Measurements from ENCODE around the gene ADAM10. TPM values are rescaled to one million over a fixed set of nuclear protein-coding genes. Genes with fewer than 3 reads are reported as not detected.

ADAM10 gene
- total and polyA plus RNA-seq, 2 donors: 31.4 to 143 TPM

- no peak overlapping the region for H3K27ac ChIP-seq (ENCODE audit: low read depth in 1 of 2, low read length in 1 of 2)
- 97% methylated on average over 7 of the region's 7 CpGs for WGBS
- DNase-seq (ENCODE audit: low read depth in 6 of 9, low spot score in 9 of 9): no peak
Measured at GRCh38 chr15:58549785-58550074, 199.8 kb downstream of the ADAM10 start.

GRCh38 chr15:58549013-58549784 lies 200.3 kb downstream of the ADAM10 start:
- H3K4me1 ChIP-seq (ENCODE audit: control insufficient read depth in 2 of 2, insufficient read depth in 2 of 2, low read length in 2 of 2): peaks cover 25 to 68% of the 10 kb centered on the region in 2 donors
- H3K36me3 ChIP-seq (ENCODE audit: control insufficient read depth in 2 of 2, insufficient read depth in 2 of 2, low read length in 1 of 2): peaks cover 0 to 3% of the 10 kb centered on the region in 2 donors
- DNase-seq (ENCODE audit: low read depth in 6 of 9, low spot score in 9 of 9): no peak
- 96% methylated on average over 12 of the region's 12 CpGs for WGBS
- no peaks in the 10 kb centered on the region for H3K27me3 ChIP-seq (ENCODE audit: control insufficient read depth in 2 of 2, insufficient read depth in 1 of 2, low read length in 1 of 2)
- H3K27ac ChIP-seq (ENCODE audit: low read depth in 1 of 2, low read length in 1 of 2): no peak overlapping the region
- H3K9me3 ChIP-seq (ENCODE audit: control insufficient read depth in 2 of 2, insufficient read depth in 1 of 2, low read length in 1 of 2): no peaks in the 10 kb centered on the region
- H3K4me3 ChIP-seq (ENCODE audit: low read length in 2 of 2): no peak overlapping the region

More at GRCh38 chr15:58549785-58550074, 199.8 kb downstream of the ADAM10 start:
- no peaks in the 10 kb centered on the region for H3K27me3 ChIP-seq (ENCODE audit: control insufficient read depth in 2 of 2, insufficient read depth in 1 of 2, low read length in 1 of 2)
- no peaks in the 10 kb centered on the region for H3K9me3 ChIP-seq (ENCODE audit: control insufficient read depth in 2 of 2, insufficient read depth in 1 of 2, low read length in 1 of 2)
- H3K4me1 ChIP-seq (ENCODE audit: control insufficient read depth in 2 of 2, insufficient read depth in 2 of 2, low read length in 2 of 2): peaks cover 25 to 70% of the 10 kb centered on the region in 2 donors
- no peak overlapping the region for H3K4me3 ChIP-seq (ENCODE audit: low read length in 2 of 2)
- peaks cover 0 to 3% of the 10 kb centered on the region in 2 donors for H3K36me3 ChIP-seq (ENCODE audit: control insufficient read depth in 2 of 2, insufficient read depth in 2 of 2, low read length in 1 of 2)

GRCh38 chr15:58548308-58549012 lies 201.0 kb downstream of the ADAM10 start:
- WGBS: 95% methylated on average over 26 of the region's 26 CpGs
- peaks cover 25 to 62% of the 10 kb centered on the region in 2 donors for H3K4me1 ChIP-seq (ENCODE audit: control insufficient read depth in 2 of 2, insufficient read depth in 2 of 2, low read length in 2 of 2)
- no peak overlapping the region for H3K27ac ChIP-seq (ENCODE audit: low read depth in 1 of 2, low read length in 1 of 2)
- H3K27me3 ChIP-seq (ENCODE audit: control insufficient read depth in 2 of 2, insufficient read depth in 1 of 2, low read length in 1 of 2): no peaks in the 10 kb centered on the region
- no peak for DNase-seq (ENCODE audit: low read depth in 6 of 9, low spot score in 9 of 9)
- H3K36me3 ChIP-seq (ENCODE audit: control insufficient read depth in 2 of 2, insufficient read depth in 2 of 2, low read length in 1 of 2): peaks cover 0 to 3% of the 10 kb centered on the region in 2 donors
- H3K9me3 ChIP-seq (ENCODE audit: control insufficient read depth in 2 of 2, insufficient read depth in 1 of 2, low read length in 1 of 2): no peaks in the 10 kb centered on the region
- no peak overlapping the region for H3K4me3 ChIP-seq (ENCODE audit: low read length in 2 of 2)

- no peaks in the 10 kb centered on the region for H3K27me3 ChIP-seq (ENCODE audit: control insufficient read depth in 2 of 2, insufficient read depth in 1 of 2, low read length in 1 of 2)
- 98% methylated on average over 9 of the region's 9 CpGs for WGBS
- no peaks in the 10 kb centered on the region for H3K9me3 ChIP-seq (ENCODE audit: control insufficient read depth in 2 of 2, insufficient read depth in 1 of 2, low read length in 1 of 2)
- H3K4me3 ChIP-seq (ENCODE audit: low read length in 2 of 2): no peak overlapping the region
- H3K27ac ChIP-seq (ENCODE audit: low read depth in 1 of 2, low read length in 1 of 2): no peak overlapping the region
- peaks cover 19 to 55% of the 10 kb centered on the region in 2 donors for H3K4me1 ChIP-seq (ENCODE audit: control insufficient read depth in 2 of 2, insufficient read depth in 2 of 2, low read length in 2 of 2)
- H3K36me3 ChIP-seq (ENCODE audit: control insufficient read depth in 2 of 2, insufficient read depth in 2 of 2, low read length in 1 of 2): peaks cover 0 to 3% of the 10 kb centered on the region in 2 donors
- no peak for DNase-seq (ENCODE audit: low read depth in 6 of 9, low spot score in 9 of 9)
Measured at GRCh38 chr15:58547628-58548307, 201.7 kb downstream of the ADAM10 start.

- Histone ChIP-seq H3K27ac (ENCODE audit: low read depth in 1 of 2, low read length in 1 of 2) (no peak overlapping the region), H3K36me3 (ENCODE audit: control insufficient read depth in 2 of 2, insufficient read depth in 2 of 2, low read length in 1 of 2) (peaks cover 0 to 3% of the 10 kb centered on the region in 2 donors), H3K4me3 (ENCODE audit: low read length in 2 of 2) (no peak overlapping the region), H3K9me3 (ENCODE audit: control insufficient read depth in 2 of 2, insufficient read depth in 1 of 2, low read length in 1 of 2) (no peaks in the 10 kb centered on the region), H3K27me3 (ENCODE audit: control insufficient read depth in 2 of 2, insufficient read depth in 1 of 2, low read length in 1 of 2) (no peaks in the 10 kb centered on the region), H3K4me1 (ENCODE audit: control insufficient read depth in 2 of 2, insufficient read depth in 2 of 2, low read length in 2 of 2) (peaks cover 11 to 46% of the 10 kb centered on the region in 2 donors)
- DNase-seq (ENCODE audit: low read depth in 6 of 9, low spot score in 9 of 9): no peak
- WGBS: 97% methylated on average over 13 of the region's 13 CpGs
Measured at GRCh38 chr15:58546635-58547627, 202.6 kb downstream of the ADAM10 start.

GRCh38 chr15:58546066-58546591 lies 203.4 kb downstream of the ADAM10 start:
- DNase-seq (ENCODE audit: low read depth in 6 of 9, low spot score in 9 of 9): no peak
- H3K4me3 ChIP-seq (ENCODE audit: low read length in 2 of 2): no peak overlapping the region
- peaks cover 0 to 3% of the 10 kb centered on the region in 2 donors for H3K36me3 ChIP-seq (ENCODE audit: control insufficient read depth in 2 of 2, insufficient read depth in 2 of 2, low read length in 1 of 2)
- H3K9me3 ChIP-seq (ENCODE audit: control insufficient read depth in 2 of 2, insufficient read depth in 1 of 2, low read length in 1 of 2): no peaks in the 10 kb centered on the region
- no peak overlapping the region for H3K27ac ChIP-seq (ENCODE audit: low read depth in 1 of 2, low read length in 1 of 2)
- H3K27me3 ChIP-seq (ENCODE audit: control insufficient read depth in 2 of 2, insufficient read depth in 1 of 2, low read length in 1 of 2): no peaks in the 10 kb centered on the region
- H3K4me1 ChIP-seq (ENCODE audit: control insufficient read depth in 2 of 2, insufficient read depth in 2 of 2, low read length in 2 of 2): peaks cover 3 to 38% of the 10 kb centered on the region in 2 donors
- WGBS: 96% methylated on average over 9 of the region's 9 CpGs

DNA sequence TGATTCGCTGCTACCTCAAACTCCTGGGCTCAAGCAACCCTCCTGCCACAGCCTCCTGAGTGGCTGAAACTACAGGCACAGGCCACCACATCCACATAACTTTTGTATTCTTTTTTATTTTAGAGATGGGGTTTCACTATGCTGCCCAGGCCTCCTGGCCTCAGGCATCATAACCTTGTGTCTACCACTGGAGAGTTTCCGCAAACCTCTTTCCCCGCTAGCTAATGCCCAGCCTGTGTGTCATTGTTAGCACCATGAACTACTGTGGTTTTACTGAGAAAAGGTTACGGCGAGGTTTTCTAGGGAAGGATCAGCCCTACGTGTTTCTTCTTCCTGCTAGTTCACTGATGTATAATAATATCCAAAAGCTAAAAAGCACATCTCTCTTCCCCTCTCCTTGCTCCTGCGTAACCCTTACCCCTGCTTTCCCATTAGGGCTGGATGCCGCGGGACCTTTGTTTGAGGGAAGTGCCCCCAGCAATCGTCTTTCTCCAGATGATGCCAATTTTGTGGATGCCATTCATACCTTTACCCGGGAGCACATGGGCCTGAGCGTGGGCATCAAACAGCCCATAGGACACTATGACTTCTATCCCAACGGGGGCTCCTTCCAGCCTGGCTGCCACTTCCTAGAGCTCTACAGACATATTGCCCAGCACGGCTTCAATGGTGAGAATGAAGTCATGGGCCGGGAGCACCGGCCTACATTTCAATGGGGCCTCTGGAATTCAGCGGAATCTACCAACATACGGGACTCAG lies 204.0 kb downstream of the ADAM10 start:
- Histone ChIP-seq H3K27me3 (ENCODE audit: control insufficient read depth in 2 of 2, insufficient read depth in 1 of 2, low read length in 1 of 2) (no peaks in the 10 kb centered on the region), H3K9me3 (ENCODE audit: control insufficient read depth in 2 of 2, insufficient read depth in 1 of 2, low read length in 1 of 2) (no peaks in the 10 kb centered on the region), H3K4me1 (ENCODE audit: control insufficient read depth in 2 of 2, insufficient read depth in 2 of 2, low read length in 2 of 2) (peaks cover 0 to 33% of the 10 kb centered on the region in 2 donors), H3K36me3 (ENCODE audit: control insufficient read depth in 2 of 2, insufficient read depth in 2 of 2, low read length in 1 of 2) (peaks cover 0 to 3% of the 10 kb centered on the region in 2 donors), H3K27ac (ENCODE audit: low read depth in 1 of 2, low read length in 1 of 2) (no peak overlapping the region), H3K4me3 (ENCODE audit: low read length in 2 of 2) (no peak overlapping the region)
- 88% methylated on average over 18 of the region's 18 CpGs for WGBS
- no peak for DNase-seq (ENCODE audit: low read depth in 6 of 9, low spot score in 9 of 9)

- Histone ChIP-seq H3K4me3 (ENCODE audit: low read length in 2 of 2) (no peak overlapping the region), H3K9me3 (ENCODE audit: control insufficient read depth in 2 of 2, insufficient read depth in 1 of 2, low read length in 1 of 2) (no peaks in the 10 kb centered on the region), H3K4me1 (ENCODE audit: control insufficient read depth in 2 of 2, insufficient read depth in 2 of 2, low read length in 2 of 2) (peaks cover 0 to 26% of the 10 kb centered on the region in 2 donors), H3K36me3 (ENCODE audit: control insufficient read depth in 2 of 2, insufficient read depth in 2 of 2, low read length in 1 of 2) (peaks cover 0 to 3% of the 10 kb centered on the region in 2 donors), H3K27me3 (ENCODE audit: control insufficient read depth in 2 of 2, insufficient read depth in 1 of 2, low read length in 1 of 2) (no peaks in the 10 kb centered on the region), H3K27ac (ENCODE audit: low read depth in 1 of 2, low read length in 1 of 2) (no peak overlapping the region)
- WGBS: 97% methylated on average over 5 of the region's 5 CpGs
- no peak for DNase-seq (ENCODE audit: low read depth in 6 of 9, low spot score in 9 of 9)
Measured at GRCh38 chr15:58544756-58545155, 204.8 kb downstream of the ADAM10 start.
